ENCODE data around the gene TTL.
"Not testable (repeated sequence)": the region's sequence is repeated elsewhere in the genome, so short reads cannot be mapped to it uniquely, and the experiment has no call there.

TTL gene

GRCh38 chr2:112476434-112476833, 5.5 kb upstream of the TTL start:
- no peak for DNase-seq

- DNase-seq = no peak
Measured at GRCh38 chr2:112480530-112481049, 1.4 kb upstream of the TTL start.

- peak; percentile 64 to 66 for DNase-seq
Measured at GRCh38 chr2:112481050-112481527, 867 bp upstream of the TTL start.

GRCh38 chr2:112482309-112483041, 519 bp downstream of the TTL start:
- DNase-seq = peak in 1 of 2 donors; percentile 42

- DNase-seq = no peak
Measured at GRCh38 chr2:112483042-112483473, 1.1 kb downstream of the TTL start.

GRCh38 chr2:112483831-112484230, 1.9 kb downstream of the TTL start:
- DNase-seq = peak in 1 of 2 donors; percentile 3

- DNase-seq = no peak
Measured at GRCh38 chr2:112485849-112486248, 3.9 kb downstream of the TTL start.

- DNase-seq = no peak
Measured at GRCh38 chr2:112486895-112487294, 4.9 kb downstream of the TTL start.

- DNase-seq = no peak
Measured at GRCh38 chr2:112487444-112487961, 5.5 kb downstream of the TTL start.

- no peak for DNase-seq
Measured at GRCh38 chr2:112488201-112488600, 6.2 kb downstream of the TTL start.

- DNase-seq = no peak
Measured at GRCh38 chr2:112491946-112492345, 10.0 kb downstream of the TTL start.

- no peak for DNase-seq
Measured at GRCh38 chr2:112493048-112493447, 11.1 kb downstream of the TTL start.

- no peak for DNase-seq
Measured at GRCh38 chr2:112493858-112494648, 12.1 kb downstream of the TTL start.

- no peak for DNase-seq
Measured at GRCh38 chr2:112494828-112495227, 12.9 kb downstream of the TTL start.

GRCh38 chr2:112495878-112496277, 13.9 kb downstream of the TTL start:
- not testable (repeated sequence) for DNase-seq

- peak in 1 of 2 donors; percentile 12 for DNase-seq
Measured at GRCh38 chr2:112500850-112501484, 19.0 kb downstream of the TTL start.

GRCh38 chr2:112509239-112509998, 27.5 kb downstream of the TTL start:
- DNase-seq = not testable (repeated sequence)

GRCh38 chr2:112516801-112517200, 34.8 kb downstream of the TTL start:
- no peak for DNase-seq

- no peak for DNase-seq
Measured at GRCh38 chr2:112518807-112519206, 36.9 kb downstream of the TTL start.

GRCh38 chr2:112519506-112519905, 37.5 kb downstream of the TTL start:
- DNase-seq = no peak

GRCh38 chr2:112520234-112520783, 38.4 kb downstream of the TTL start:
- no peak for DNase-seq

GRCh38 chr2:112523291-112523777, 41.4 kb downstream of the TTL start:
- DNase-seq = no peak

Data from bone marrow (tissue), 2 donors.